22Rv1 (cell line): ENCODE data around the gene CYLD.

Experiments used
- H3K27ac ChIP-seq: fragments of 450-650 bp; 2 replicates; pipeline ENCODE4 v1.5.1; 2017
- CTCF ChIP-seq: fragments of 450-650 bp; IDR thresholded peaks from 2 replicates; pipeline ENCODE4 v1.5.1; 2017; ENCODE audit warnings: mild to moderate bottlenecking
- ZFX ChIP-seq: fragments of 450-650 bp; IDR thresholded peaks from 2 replicates; pipeline ENCODE4 v1.6.1; 2017; ENCODE audit warnings: antibody characterized with exemption, borderline replicate concordance

Gene CYLD

GRCh38 chr16:50741781-50742575 is at the start of gene CYLD:
TSS of gene CYLD (plus strand) at chr16:50742086. CDS start at chr16:50749699, 7,613 bp downstream.
- peak within 1 kb of the TSS; percentile 49 for H3K27ac ChIP-seq
- TF ChIP-seq CTCF (no peak), ZFX (no peak)

DNA sequence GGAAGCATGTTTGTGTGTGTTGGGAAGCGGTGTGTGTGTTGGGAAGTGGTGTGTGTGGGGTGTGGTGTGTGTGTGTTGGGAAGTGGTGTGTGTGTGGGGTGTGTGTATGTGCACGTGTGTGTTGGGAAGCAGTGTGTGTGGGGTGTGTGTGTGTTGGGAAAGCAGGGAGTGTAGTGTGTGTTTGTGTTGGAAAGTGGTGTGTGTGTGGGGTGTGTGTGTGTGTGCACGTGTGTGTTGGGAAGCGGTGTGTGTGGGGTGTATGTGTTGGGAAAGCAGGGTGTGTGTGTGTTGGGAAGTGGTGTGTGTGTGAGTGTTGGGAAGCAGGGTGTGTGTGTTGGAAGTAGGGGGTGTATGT is 49.3 kb upstream of the CYLD start:
- TF ChIP-seq ZFX (no peak), CTCF (no peak)
- no peak overlapping the region for H3K27ac ChIP-seq

DNA sequence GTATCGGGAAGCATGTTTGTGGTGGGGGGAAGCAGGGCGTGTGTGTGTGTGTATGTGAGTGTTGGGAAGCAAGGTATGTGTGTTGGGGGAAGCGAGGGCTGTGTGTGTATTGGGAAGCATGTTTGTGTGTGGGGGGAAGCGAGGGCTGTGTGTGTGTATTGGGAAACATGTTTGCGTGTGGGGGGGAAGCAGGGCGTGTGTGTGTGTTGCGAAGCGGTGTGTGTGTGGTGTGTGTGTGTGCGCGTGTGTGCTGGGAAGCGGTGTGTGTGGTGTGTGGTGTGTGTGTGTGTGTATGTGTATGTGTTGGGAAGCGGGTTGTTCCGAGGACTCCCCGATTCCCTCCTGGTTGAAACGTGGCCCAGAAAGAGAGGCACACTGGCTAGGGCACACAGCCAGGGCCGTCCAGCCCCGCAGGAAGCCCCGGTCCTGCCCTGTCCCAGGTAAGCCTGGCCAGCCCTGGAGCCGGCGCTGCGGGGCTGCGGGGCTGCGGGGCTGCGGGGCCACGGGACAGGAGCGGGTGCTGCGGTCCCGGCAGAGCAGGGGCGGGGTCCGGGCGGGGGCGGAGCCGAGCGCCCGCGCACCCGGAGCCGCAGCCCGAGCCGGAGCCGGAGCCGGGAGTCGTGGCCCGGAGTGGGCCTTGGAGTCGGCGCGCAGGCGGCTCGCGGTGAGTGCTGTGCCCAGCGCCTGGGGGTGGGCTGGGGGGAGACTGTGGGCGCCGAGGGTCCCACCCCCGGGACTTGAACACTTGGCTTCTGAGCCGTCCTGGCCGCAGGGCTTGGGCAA is 48.7 kb upstream of the CYLD start, which contains the start of gene NOD2:
TSS of gene NOD2 (plus strand) at position 608 of the 783 bp plus-strand sequence. CDS start 5,890 bp downstream, outside the sequence.
- no peak within 1 kb of the TSS for H3K27ac ChIP-seq
- TF ChIP-seq ZFX, result no peak
- no peak for TF ChIP-seq CTCF

GRCh38 chr16:50694206-50694605 is 47.7 kb upstream of the CYLD start:
- TF ChIP-seq CTCF (no peak), ZFX (no peak)
- no peak overlapping the region for H3K27ac ChIP-seq

DNA sequence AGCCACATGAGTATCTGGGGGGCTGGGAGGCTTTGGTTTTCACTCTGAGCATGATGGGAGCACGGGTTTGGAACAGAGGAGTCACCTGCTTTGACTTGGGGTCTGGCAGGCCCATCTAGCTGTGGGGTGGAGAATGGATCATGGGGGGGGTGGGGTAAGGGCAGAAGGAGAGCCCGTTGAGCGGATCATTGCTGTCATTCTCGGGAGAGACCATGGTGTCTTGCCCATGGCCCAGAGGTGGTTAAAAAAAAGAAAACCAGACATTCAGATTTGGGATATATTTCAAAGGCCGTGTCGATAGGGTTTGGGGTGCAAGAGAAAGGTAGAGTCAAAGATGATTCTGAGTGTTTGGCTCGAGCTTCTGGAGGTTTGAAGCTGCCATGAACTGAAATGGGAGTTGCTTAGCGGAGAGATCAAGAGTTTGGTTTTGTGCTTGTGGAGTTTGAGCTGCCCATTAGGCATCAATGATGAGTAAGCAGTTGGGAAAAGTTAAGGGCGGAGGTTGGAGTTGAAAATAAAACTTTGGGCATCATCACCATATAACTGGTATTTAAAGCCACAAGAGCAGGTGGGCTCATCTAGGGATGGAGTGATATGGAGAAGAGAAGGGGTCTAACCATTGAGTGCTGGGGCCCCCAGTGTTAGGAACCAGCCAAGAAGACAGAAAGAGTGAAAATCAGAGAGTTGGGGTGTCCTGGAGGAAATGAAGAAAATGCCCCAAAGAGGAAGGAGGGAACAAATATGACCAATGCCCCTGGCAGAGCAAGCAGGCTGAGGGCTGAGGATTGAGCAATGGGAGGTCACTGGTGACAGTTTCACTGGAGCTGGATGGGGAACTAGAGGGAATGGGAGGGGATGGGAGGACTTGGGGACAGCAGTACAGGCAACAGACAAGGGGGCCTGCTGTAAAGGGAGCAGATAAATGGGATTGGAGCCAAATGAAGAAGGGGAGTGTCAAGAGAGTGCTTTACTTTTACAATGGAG is 46.6 kb upstream of the CYLD start:
- no peak overlapping the region for H3K27ac ChIP-seq
- TF ChIP-seq CTCF, result no peak
- TF ChIP-seq ZFX, result no peak

DNA sequence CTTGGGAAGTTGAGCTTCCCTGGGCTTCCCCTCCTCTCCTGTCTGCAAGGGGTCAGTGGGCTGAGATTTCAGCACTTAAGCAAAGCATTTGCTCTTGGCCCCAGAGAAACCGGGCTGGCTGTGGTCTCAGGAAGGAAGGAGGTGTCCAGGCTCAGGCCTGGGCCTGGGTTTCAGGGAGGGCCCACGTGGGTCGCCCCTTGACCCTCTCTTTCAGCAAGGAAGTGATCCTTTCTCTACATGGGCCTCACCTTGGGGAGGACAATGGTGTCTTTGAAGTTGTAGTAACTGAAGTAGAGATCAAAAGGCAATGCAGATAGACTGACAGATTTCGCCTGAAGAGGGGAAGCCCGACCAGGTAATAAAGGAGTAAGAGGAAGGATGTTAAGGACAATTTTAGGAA is 45.8 kb upstream of the CYLD start:
- H3K27ac ChIP-seq, result no peak overlapping the region
- no peak for TF ChIP-seq CTCF
- TF ChIP-seq ZFX, result no peak
